ENCODE results near the gene SMIM38.

SMIM38 gene

DNA sequence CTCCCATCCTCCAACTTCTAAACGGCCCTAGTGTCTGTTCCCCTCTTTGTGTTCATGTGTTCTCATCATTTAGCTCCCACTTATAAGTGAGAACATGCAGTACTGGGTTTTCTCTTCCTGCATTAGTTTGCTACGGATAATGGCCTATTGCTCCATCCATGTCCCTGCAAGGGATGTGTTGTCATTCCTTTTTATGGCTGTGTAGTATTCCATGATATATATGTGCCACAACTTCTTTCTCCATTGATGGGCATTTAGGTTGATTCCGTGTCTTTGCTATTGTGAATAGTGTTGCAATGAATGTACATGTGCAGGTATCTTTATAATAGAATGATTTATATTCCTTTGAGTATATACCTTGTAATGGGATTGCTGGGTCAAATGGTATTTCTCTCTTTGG, 5.6 kb upstream of the SMIM38 start:
- no peak overlapping the region for H3K4me3 ChIP-seq (replicated peaks; ENCODE audit: low read depth, low read length)
- no peak for TF ChIP-seq CTCF (IDR thresholded peaks at IDR 0.05; ENCODE audit: low read length, missing control alignments)
- no peak for DNase-seq (ENCODE audit: low read depth)

GRCh38 chr11:69151836-69152235, 3.9 kb upstream of the SMIM38 start:
- no peak for TF ChIP-seq CTCF (IDR thresholded peaks at IDR 0.05; ENCODE audit: low read length, missing control alignments)
- H3K4me3 ChIP-seq (replicated peaks; ENCODE audit: low read depth, low read length): no peak overlapping the region
- peak; percentile 49 for DNase-seq (ENCODE audit: low read depth)

GRCh38 chr11:69152733-69153421, 2.9 kb upstream of the SMIM38 start:
- no peak for DNase-seq (ENCODE audit: low read depth)
- no peak overlapping the region for H3K4me3 ChIP-seq (replicated peaks; ENCODE audit: low read depth, low read length)
- no peak for TF ChIP-seq CTCF (IDR thresholded peaks at IDR 0.05; ENCODE audit: low read length, missing control alignments)

GRCh38 chr11:69153661-69154060, 2.1 kb upstream of the SMIM38 start:
- no peak overlapping the region for H3K4me3 ChIP-seq (replicated peaks; ENCODE audit: low read depth, low read length)
- TF ChIP-seq CTCF (IDR thresholded peaks at IDR 0.05; ENCODE audit: low read length, missing control alignments): no peak
- DNase-seq (ENCODE audit: low read depth): no peak

- DNase-seq (ENCODE audit: low read depth): no peak
- TF ChIP-seq CTCF (IDR thresholded peaks at IDR 0.05; ENCODE audit: low read length, missing control alignments): no peak
- H3K4me3 ChIP-seq (replicated peaks; ENCODE audit: low read depth, low read length): no peak overlapping the region
These were observed 1.4 kb upstream of the SMIM38 start for GRCh38 chr11:69154211-69154913.

DNA sequence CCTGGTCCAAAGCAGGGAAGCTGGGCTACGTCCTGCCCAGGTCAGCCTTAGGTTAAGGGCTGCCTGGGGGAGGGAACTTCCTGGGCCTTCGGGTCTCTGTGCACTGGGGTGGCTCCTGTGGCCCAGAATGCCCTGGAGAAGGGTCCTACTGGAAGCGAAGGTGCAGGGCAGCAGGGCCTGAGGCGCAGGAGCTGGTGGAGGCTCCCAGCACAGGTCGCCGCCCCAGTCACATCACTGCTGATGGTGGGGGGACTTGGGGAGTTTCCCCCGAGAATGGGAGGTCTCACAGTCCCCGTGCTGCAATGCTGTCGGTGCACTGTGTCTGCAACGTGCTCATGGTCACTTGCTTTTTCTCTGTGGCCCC, 815 bp upstream of the SMIM38 start:
- no peak for TF ChIP-seq CTCF (IDR thresholded peaks at IDR 0.05; ENCODE audit: low read length, missing control alignments)
- H3K4me3 ChIP-seq (replicated peaks; ENCODE audit: low read depth, low read length): no peak overlapping the region
- DNase-seq (ENCODE audit: low read depth): no peak

DNA sequence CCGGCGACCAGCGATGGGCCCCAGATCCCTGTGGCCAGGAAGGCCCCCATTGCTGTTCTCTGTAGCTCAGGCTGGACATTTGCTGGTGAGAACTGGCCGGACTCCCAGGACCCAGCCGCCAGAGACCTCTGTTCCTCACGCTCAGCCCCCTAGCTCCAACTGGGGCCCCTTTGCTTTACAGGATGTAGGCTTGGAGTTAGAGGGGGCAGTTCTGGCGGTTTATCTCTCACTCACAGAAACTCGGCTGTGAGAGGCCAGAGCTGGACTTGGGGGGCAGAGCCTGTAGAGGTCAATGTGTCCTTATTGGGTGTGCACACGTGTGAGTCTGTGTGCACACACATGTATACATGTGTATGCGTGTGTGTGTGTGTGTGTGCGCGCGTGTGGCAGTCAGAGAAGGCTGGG, 502 bp downstream of the SMIM38 start:
- H3K4me3 ChIP-seq (replicated peaks; ENCODE audit: low read depth, low read length): no peak overlapping the region
- DNase-seq (ENCODE audit: low read depth): no peak
- TF ChIP-seq CTCF (IDR thresholded peaks at IDR 0.05; ENCODE audit: low read length, missing control alignments): no peak

Data from fibroblast of pulmonary artery (primary cell).